GM12878 (cell line): ENCODE results near the gene OR51B4. TPM values are rescaled to one million over a fixed set of nuclear protein-coding genes. Genes with fewer than 3 reads are reported as not detected.

Experiments used
- ATAC-seq: fragments of 200-7000 bp; cut with Tn5 transposase; 3 replicates; pipeline ENCODE4 v1.9.1; 2020; ENCODE audit warnings: mild to moderate bottlenecking, moderate library complexity
- BruUV-seq: library from RNA; stranded (reverse); fragments of 400-500 nt; replicated peaks from 2 replicates; lab custom pipeline; 2021; lab: Mats Ljungman, UMichigan
- CTCF ChIA-PET: fragments of 300-600 bp; sonication (Branson Sonifier 250); formaldehyde crosslinking; extraction: SDS; loops from one replicate; lab custom pipeline; 2021; ENCODE audit warnings: inconsistent platforms; lab: Yijun Ruan, JAX
- POLR2A ChIA-PET: fragments of 350-600 bp; formaldehyde crosslinking; extraction: SDS; loops from one replicate; lab custom pipeline; 2021; ENCODE audit warnings: inconsistent platforms; lab: Charles Lee
- RAD21 ChIA-PET: fragments of 300-600 bp; sonication (Branson Sonifier 250); formaldehyde crosslinking; loops from one replicate; lab custom pipeline; 2023; ENCODE audit warnings: antibody characterized with exemption; ENCODE audit not compliant: unreplicated experiment; lab: Charles Lee
- SMC1A ChIA-PET: fragments of 300-600 bp; sonication (Branson Sonifier 250); formaldehyde crosslinking; loops from one replicate; lab custom pipeline; 2023; ENCODE audit not compliant: unreplicated experiment, uncharacterized antibody; lab: Charles Lee
- DNase-seq: peaks from one replicate; pipeline ENCODE4 v3.0.0-alpha.2; 2011; ENCODE audit warnings: low read depth, low spot score
- FAIRE-seq: peaks from 3 replicates; lab custom pipeline; 2011; peaks lifted over from hg19 to GRCh38; lab: Jason Lieb, UNC
- H2AFZ ChIP-seq: 2 replicates; pipeline ENCODE4 v1.6.0; 2011; ENCODE audit warnings: low read depth, low read length, control low read depth; ENCODE audit not compliant: control insufficient read depth
- H3K27ac ChIP-seq: 2 replicates; pipeline ENCODE4 v1.5.1; 2011; ENCODE audit warnings: control low read depth; ENCODE audit not compliant: control insufficient read depth, insufficient read depth
- H3K27me3 ChIP-seq, 2 experiments: replicated peaks in 1 of 2; 2 replicates each; pipeline versions ENCODE4 v1.6.0 to v1.6.1; 2011; ENCODE audit warnings: low read length in 1 of 2; ENCODE audit not compliant: control insufficient read depth in 2 of 2, insufficient read depth in 2 of 2
- H3K36me3 ChIP-seq, 2 experiments: 2 replicates each; pipeline ENCODE4 v1.5.1; 2011; ENCODE audit warnings: low read length in 1 of 2; ENCODE audit not compliant: control insufficient read depth in 2 of 2, insufficient read depth in 2 of 2
- H3K4me1 ChIP-seq: 2 replicates; pipeline ENCODE4 v1.6.1; 2011; ENCODE audit warnings: mild to moderate bottlenecking, low read length, moderate library complexity, mixed read lengths; ENCODE audit not compliant: control insufficient read depth, insufficient read depth
- H3K4me2 ChIP-seq: 2 replicates; pipeline ENCODE4 v1.6.0; 2011; ENCODE audit warnings: control low read depth; ENCODE audit not compliant: control insufficient read depth, insufficient read depth
- H3K4me3 ChIP-seq: fragments of 200-600 bp; sonication (generic); 2 replicates; pipeline ENCODE4 v1.5.1; 2016
- H3K79me2 ChIP-seq: 2 replicates; pipeline ENCODE4 v1.6.0; 2011; ENCODE audit warnings: low read length; ENCODE audit not compliant: control insufficient read depth, insufficient read depth
- H3K9ac ChIP-seq: 2 replicates; pipeline ENCODE4 v1.8.0; 2011; ENCODE audit warnings: low read length, control low read depth, mixed read lengths; ENCODE audit not compliant: control insufficient read depth, insufficient read depth
- H3K9me3 ChIP-seq: replicated peaks from 3 replicates; pipeline ENCODE4 v1.5.1; 2011; ENCODE audit warnings: mild to moderate bottlenecking, low read length; ENCODE audit not compliant: control insufficient read depth, insufficient read depth
- H4K20me1 ChIP-seq: 2 replicates; pipeline ENCODE4 v1.6.0; 2011; ENCODE audit not compliant: control insufficient read depth, insufficient read depth
- CUX1 ChIP-seq: IDR thresholded peaks from 2 replicates; pipeline ENCODE4 v1.6.1; 2012; ENCODE audit warnings: improper control_type of control experiment, low read depth, low read length; ENCODE audit not compliant: insufficient replicate concordance
- E2F4 ChIP-seq: IDR thresholded peaks from 2 replicates; pipeline ENCODE4 v1.6.1; 2012; ENCODE audit warnings: low read depth, low read length, improper control_type of control experiment
- HDAC6 ChIP-seq: fragments of 200-600 bp; sonication (generic); IDR thresholded peaks from one replicate; pipeline ENCODE4 v1.8.0; 2017; ENCODE audit warnings: antibody characterized with exemption; ENCODE audit not compliant: unreplicated experiment
- MEF2B ChIP-seq: fragments of 450-650 bp; IDR thresholded peaks from 2 replicates; pipeline ENCODE4 v1.6.1; 2018; ENCODE audit warnings: mild to moderate bottlenecking, moderate library complexity; ENCODE audit not compliant: partially characterized antibody, poor library complexity, severe bottlenecking
- MXI1 ChIP-seq: fragments of 150-350 bp; IDR thresholded peaks from 2 replicates; pipeline ENCODE4 v1.6.1; 2011; ENCODE audit warnings: low read depth, mild to moderate bottlenecking, inconsistent platforms, low read length, improper control_type of control experiment
- MYB ChIP-seq: fragments of 150-350 bp; IDR thresholded peaks from 2 replicates; pipeline ENCODE4 v1.6.1; 2014; ENCODE audit warnings: mild to moderate bottlenecking, low read depth, low read length, borderline replicate concordance
- POU2F2 ChIP-seq: IDR thresholded peaks from 3 replicates; pipeline ENCODE4 v1.6.1; 2011; ENCODE audit warnings: low read depth, mild to moderate bottlenecking, low read length, borderline replicate concordance
- RELB ChIP-seq: fragments of 450-650 bp; IDR thresholded peaks from 2 replicates; pipeline ENCODE4 v1.6.1; 2017; ENCODE audit warnings: low read depth, mild to moderate bottlenecking, moderate library complexity
- SPI1 ChIP-seq: IDR thresholded peaks from 2 replicates; pipeline ENCODE4 v1.6.1; 2011; ENCODE audit warnings: low read depth, mild to moderate bottlenecking, low read length, moderate library complexity, borderline replicate concordance; ENCODE audit not compliant: insufficient read depth
- STAT3 ChIP-seq: IDR thresholded peaks from 2 replicates; pipeline ENCODE4 v1.6.1; 2011; ENCODE audit warnings: low read depth, low read length, improper control_type of control experiment
- ZNF207 ChIP-seq: fragments of 450-650 bp; IDR thresholded peaks from 2 replicates; pipeline ENCODE4 v1.6.1; 2014; ENCODE audit warnings: antibody characterized with exemption, mild to moderate bottlenecking, borderline replicate concordance
- ZNF592 ChIP-seq: fragments of 450-650 bp; IDR thresholded peaks from 2 replicates; pipeline ENCODE4 v1.6.1; 2017; ENCODE audit warnings: mild to moderate bottlenecking, moderate library complexity
- WGBS: methylation state at CpG from one replicate; pipeline ENCODE4 v1.1.6; 2016; ENCODE audit warnings: low lambda C conversion rate; ENCODE audit not compliant: insufficient replicate concordance, insufficient coverage; ENCODE audit errors: missing lambda C conversion rate; 5-methylcytosine and 5-hydroxymethylcytosine counted together
- in situ Hi-C: fragments of 300-500 bp; cut with MboI; formaldehyde crosslinking; loops from 9 replicates; pipeline ENCODE4 v1.14.3; 2018; ENCODE audit warnings: mixed read lengths
- intact Hi-C: fragments of 100-400 bp; cut with micrococcal nuclease; formaldehyde crosslinking; loops from one replicate; pipeline ENCODE4 v1.14.2; 2022; ENCODE audit not compliant: unreplicated experiment
- polyA plus RNA-seq, 11 experiments: library from polyadenylated mRNA; depleted of rRNA in 4 of 11; unstranded in 6 of 11; stranded (reverse) in 5 of 11; fragments of >200 nt; fragmentation: Nextera tagmentation in 4 of 11; fragmentation: Illumina TruSeq in 1 of 11; extraction: Ambion mirVana in 4 of 11; extraction: Trizol in 1 of 11; gene quantifications; 1 replicate in 1 of 11; 2 replicates in 10 of 11; pipeline versions ENCODE4 v1.2.1 to v1.2.3, GENCODE V29; 2011 to 2016; ENCODE audit warnings: inconsistent platforms in 2 of 11, missing spikeins in 2 of 11, low read depth in 1 of 11
- total RNA-seq, 4 experiments: library from RNA; depleted of rRNA in 3 of 4; stranded (reverse); fragments of >200 nt in 3 of 4; fragmentation: Illumina TruSeq in 1 of 4; extraction: Trizol in 1 of 4; gene quantifications; 2 replicates each; pipeline versions ENCODE4 v1.2.1 to v1.2.3, GENCODE V29; 2013 to 2021

The OR51B4 gene
- total and polyA plus RNA-seq, 10 of the 15 experiments (the other 5 are each of a cell fraction or from before 2014, with no cell fraction given) = 0.23 to 2.1 TPM; not detected in 8

GRCh38 chr11:5252919-5253265, 48.9 kb downstream of the OR51B4 start:
- no TSS peak for BruUV-seq
- H2AFZ ChIP-seq = no peak overlapping the region
- DNase-seq (no peak), FAIRE-seq (no peak), ATAC-seq (no peak)
- ChIA-PET CTCF (no interaction called here), SMC1A (no interaction called here), POLR2A (no interaction called here), RAD21 (no interaction called here)
- H3K27me3 ChIP-seq = no peaks in the 10 kb centered on the region
- H4K20me1 ChIP-seq = no peaks in the 10 kb centered on the region
- no peak overlapping the region for H3K27ac ChIP-seq
- H3K4me1 ChIP-seq = no peaks in the 10 kb centered on the region
- in situ Hi-C loops = no loop called here
- H3K4me2 ChIP-seq = no peak overlapping the region
- H3K36me3 ChIP-seq = no peaks in the 10 kb centered on the region
- no peaks in the 10 kb centered on the region for H3K79me2 ChIP-seq
- H3K9me3 ChIP-seq = no peaks in the 10 kb centered on the region
- H3K9ac ChIP-seq = no peak overlapping the region
- H3K4me3 ChIP-seq = no peak overlapping the region
- WGBS = 0% methylated on average over 1 of the region's 1 CpG
- intact Hi-C loops = no loop called here
- TF ChIP-seq ZNF207 (no peak), ZNF592 (no peak), POU2F2 (no peak), MEF2B (no peak), MXI1 (no peak), MYB (no peak), RELB (no peak), CUX1 (no peak), STAT3 (no peak), E2F4 (no peak), HDAC6 (no peak), SPI1 (no peak)
